Measurements from ENCODE around the gene RSPH1. TPM values are rescaled to one million over a fixed set of nuclear protein-coding genes. Genes with fewer than 3 reads are reported as not detected.

RSPH1 gene
- total and polyA plus RNA-seq, 2 of the 8 experiments (the other 6 are each of a cell fraction or from before 2014, with no cell fraction given), result 0.24 TPM; not detected in 1

DNA sequence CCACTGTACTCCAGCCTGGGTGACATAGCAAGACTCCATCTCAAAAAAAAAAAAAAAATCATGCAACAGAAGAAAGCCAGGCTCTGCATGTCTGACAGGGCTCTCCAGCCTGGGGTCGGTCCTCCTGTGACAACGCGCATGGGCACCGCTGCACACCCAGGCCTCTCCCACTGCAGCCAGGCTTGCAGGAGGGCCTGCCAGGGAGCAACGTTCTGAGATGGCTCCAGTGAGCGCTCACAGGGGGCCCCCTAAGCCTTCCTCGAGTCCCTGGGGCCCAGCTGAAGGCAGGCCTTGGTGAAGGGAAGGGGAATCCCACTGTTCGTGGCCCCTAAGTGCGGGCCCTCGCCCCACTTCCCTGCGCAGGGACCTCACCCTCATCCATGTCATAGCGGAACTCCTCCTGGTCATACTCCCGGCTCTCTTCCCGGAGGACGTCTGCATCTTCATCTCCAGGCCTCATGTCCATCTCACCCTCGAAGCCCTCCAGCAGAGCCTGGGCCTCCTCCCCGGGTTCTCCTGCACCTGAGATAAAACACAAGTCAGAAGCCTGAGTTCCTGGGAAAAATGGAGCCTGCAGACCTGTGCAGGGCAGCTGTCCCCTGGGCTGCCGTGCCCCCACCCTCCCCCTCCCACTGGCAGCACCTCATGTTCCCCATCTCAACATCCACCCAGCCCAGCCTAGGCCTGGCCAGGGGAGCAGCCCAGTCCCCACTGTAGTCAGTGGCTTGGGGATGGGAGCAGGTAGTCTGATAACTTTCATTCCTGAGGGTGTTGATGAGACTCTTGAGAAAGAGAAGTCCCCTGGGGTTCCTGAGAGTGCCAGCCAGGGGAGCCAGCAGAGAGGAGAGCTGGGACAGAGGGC, 20.3 kb downstream of the RSPH1 start (continued):
- TF ChIP-seq SP1 (IDR thresholded peaks at IDR 0.05; ENCODE audit: low read depth, low read length) (no peak), POU5F1 (IDR thresholded peaks at IDR 0.05; ENCODE audit: low read depth, low read length) (no peak), RBBP5 (IDR thresholded peaks at IDR 0.05; ENCODE audit: borderline replicate concordance, low read depth, low read length) (no peak)

All from H1 (cell line).